Ascending aorta (tissue), 2 donors: ENCODE data around the gene FPGS. TPM values are rescaled to one million over a fixed set of nuclear protein-coding genes. Genes with fewer than 3 reads are reported as not detected.

Source experiments
- DNase-seq, 2 donors: peaks; one replicate each; pipeline ENCODE4 v3.0.0-alpha.2; 2019; ENCODE audit warnings: low spot score in 2 of 2
- H3K27ac ChIP-seq, 2 donors: fragments of 200-600 bp; sonication (generic); one replicate each; pipeline ENCODE4 v1.5.1; 2016 to 2017; ENCODE audit warnings: mild to moderate bottlenecking in 1 of 2
- H3K27me3 ChIP-seq: fragments of 200-600 bp; sonication (generic); one replicate; pipeline ENCODE4 v1.5.1; 2017
- H3K36me3 ChIP-seq, 2 donors: fragments of 200-600 bp; sonication (generic); one replicate each; pipeline ENCODE4 v1.5.1; 2016
- H3K4me1 ChIP-seq, 2 donors: fragments of 200-600 bp; sonication (generic); one replicate each; pipeline ENCODE4 v1.5.1; 2016 to 2017; ENCODE audit warnings: mild to moderate bottlenecking in 1 of 2
- H3K4me3 ChIP-seq, 2 donors: fragments of 200-600 bp; sonication (generic); one replicate each; pipeline ENCODE4 v1.5.1; 2016 to 2017; ENCODE audit warnings: mild to moderate bottlenecking in 1 of 2
- H3K9me3 ChIP-seq, 2 donors: fragments of 200-600 bp; sonication (generic); one replicate each; pipeline ENCODE4 v1.5.1; 2016
- CTCF ChIP-seq, 3 experiments: fragments of 200-600 bp in 2 of 3; fragments of 450-650 bp in 1 of 3; sonication (generic) in 2 of 3; IDR thresholded peaks; one replicate each; pipeline ENCODE4 v1.5.1; 2016 to 2019; ENCODE audit warnings: antibody characterized with exemption in 3 of 3, mild to moderate bottlenecking in 1 of 3, moderate library complexity in 1 of 3
- intact Hi-C: fragments of 100-400 bp; cut with DNase I; formaldehyde crosslinking; loops from one replicate; pipeline ENCODE4 v1.15.1; 2023
- total RNA-seq: library from RNA; depleted of rRNA; stranded (reverse); fragments of >200 nt; gene quantifications from one replicate; pipeline ENCODE4 v1.1.0, GENCODE V29; 2016

FPGS gene
- total RNA-seq, 1 donor from 2014 or later, result 286 TPM

GRCh38 chr9:127762111-127762676 lies 40.5 kb upstream of the FPGS start:
- intact Hi-C loops, result no loop called here
- Histone ChIP-seq H3K9me3 (no peaks in the 10 kb centered on the region), H3K4me1 (no peaks in the 10 kb centered on the region), H3K36me3 (no peaks in the 10 kb centered on the region), H3K27ac (peak overlapping the region; percentile 6 to 56), H3K4me3 (no peak overlapping the region), H3K27me3 (no peaks in the 10 kb centered on the region)
- DNase-seq, result no peak
- TF ChIP-seq CTCF (IDR thresholded peaks at IDR 0.05), result no peak

GRCh38 chr9:127763918-127764384 lies 38.7 kb upstream of the FPGS start:
- Histone ChIP-seq H3K4me3 (no peak overlapping the region), H3K4me1 (no peaks in the 10 kb centered on the region), H3K36me3 (no peaks in the 10 kb centered on the region), H3K9me3 (no peaks in the 10 kb centered on the region), H3K27me3 (no peaks in the 10 kb centered on the region), H3K27ac (peak overlapping the region in 1 of 2 donors; percentile 63)
- intact Hi-C loops, result no loop called here
- peak in 1 of 3 experiments; percentile 25 for TF ChIP-seq CTCF (IDR thresholded peaks at IDR 0.05)
- no peak for DNase-seq

GRCh38 chr9:127765418-127765817 lies 37.3 kb upstream of the FPGS start:
- peak overlapping the region in 1 of 2 donors; percentile 1 for H3K27ac ChIP-seq

GRCh38 chr9:127767410-127767809 lies 35.3 kb upstream of the FPGS start:
- Histone ChIP-seq H3K27ac (peak overlapping the region in 1 of 2 donors; percentile 35), H3K4me3 (no peak overlapping the region), H3K27me3 (no peaks in the 10 kb centered on the region), H3K4me1 (peaks cover 3 to 8% of the 10 kb centered on the region in 2 donors), H3K9me3 (no peaks in the 10 kb centered on the region), H3K36me3 (no peaks in the 10 kb centered on the region)
- intact Hi-C loops, result no loop called here
- no peak for DNase-seq
- no peak for TF ChIP-seq CTCF (IDR thresholded peaks at IDR 0.05)

More at GRCh38 chr9:127765418-127765817, 37.3 kb upstream of the FPGS start:
- H3K27me3 ChIP-seq, result no peaks in the 10 kb centered on the region
- no peaks in the 10 kb centered on the region for H3K9me3 ChIP-seq
- no peak for DNase-seq
- H3K4me3 ChIP-seq, result no peak overlapping the region
- H3K4me1 ChIP-seq, result peaks cover 0 to 3% of the 10 kb centered on the region in 2 donors
- TF ChIP-seq CTCF (IDR thresholded peaks at IDR 0.05), result no peak
- intact Hi-C loops, result no loop called here
- H3K36me3 ChIP-seq, result no peaks in the 10 kb centered on the region

GRCh38 chr9:127767909-127768331 lies 34.8 kb upstream of the FPGS start:
- intact Hi-C loops, result no loop called here
- Histone ChIP-seq H3K36me3 (no peaks in the 10 kb centered on the region), H3K4me1 (peaks cover 3 to 8% of the 10 kb centered on the region in 2 donors), H3K9me3 (no peaks in the 10 kb centered on the region), H3K27ac (peak overlapping the region in 1 of 2 donors; percentile 35), H3K4me3 (no peak overlapping the region), H3K27me3 (no peaks in the 10 kb centered on the region)
- DNase-seq, result no peak
- no peak for TF ChIP-seq CTCF (IDR thresholded peaks at IDR 0.05)
